NCI-H82 treated with DMSO at 0.1 percent for 48 hours (cell line): ENCODE data around the gene CNTNAP2.

Experiments used
- DNase-seq: peaks from one replicate; lab custom pipeline; 2025; ENCODE audit not compliant: unreplicated experiment; lab: John Stamatoyannopoulos, UW

CNTNAP2 gene

DNA sequence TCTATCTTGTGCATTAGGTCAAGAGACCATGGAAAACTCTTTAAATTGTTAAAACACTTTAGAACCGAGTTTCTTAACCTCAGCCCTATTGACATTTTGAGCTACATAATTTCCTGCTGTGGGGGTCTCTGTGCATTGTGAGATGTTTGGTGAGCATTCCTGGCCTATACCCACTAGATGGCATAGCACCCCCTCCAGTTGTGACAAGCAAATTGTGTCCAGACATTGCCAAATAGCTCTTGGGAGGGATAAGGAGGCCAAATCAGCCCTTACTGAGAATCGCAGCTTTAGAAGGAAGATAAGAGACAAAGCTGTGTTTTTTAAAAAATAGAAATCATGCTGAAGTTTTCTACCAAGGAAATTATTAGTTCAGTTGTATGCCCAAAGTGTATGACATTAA is 1315.5 kb downstream of the CNTNAP2 start:
- DNase-seq: peak; percentile 46

- no peak for DNase-seq
Observed at GRCh38 chr7:147432576-147432975, 1316.0 kb downstream of the CNTNAP2 start.

GRCh38 chr7:147436718-147437117 is 1320.1 kb downstream of the CNTNAP2 start:
- DNase-seq: peak; percentile 66

GRCh38 chr7:147438216-147438615 is 1321.6 kb downstream of the CNTNAP2 start:
- DNase-seq: no peak

GRCh38 chr7:147443942-147444341 is 1327.3 kb downstream of the CNTNAP2 start:
- no peak for DNase-seq

DNA sequence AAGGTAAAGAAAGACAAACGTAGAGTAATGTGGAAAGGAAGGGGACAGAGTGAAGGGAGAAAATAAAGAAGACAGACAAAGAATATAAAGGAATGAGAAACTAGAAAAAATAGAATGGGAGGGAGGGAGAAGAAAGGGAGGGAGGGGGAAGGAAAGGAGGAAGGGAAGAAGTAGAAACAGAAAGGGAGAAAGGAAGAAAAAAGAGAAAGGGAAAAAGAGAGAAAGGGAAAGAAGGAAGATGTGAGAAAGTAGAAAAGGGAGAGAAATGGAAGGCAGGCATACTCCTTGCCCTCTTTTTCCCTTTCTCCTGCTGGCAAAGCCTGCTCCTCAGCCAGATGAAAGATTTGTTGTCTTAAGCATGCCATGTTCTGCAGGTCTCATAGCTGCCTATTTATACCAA is 1336.2 kb downstream of the CNTNAP2 start:
- no peak for DNase-seq

DNA sequence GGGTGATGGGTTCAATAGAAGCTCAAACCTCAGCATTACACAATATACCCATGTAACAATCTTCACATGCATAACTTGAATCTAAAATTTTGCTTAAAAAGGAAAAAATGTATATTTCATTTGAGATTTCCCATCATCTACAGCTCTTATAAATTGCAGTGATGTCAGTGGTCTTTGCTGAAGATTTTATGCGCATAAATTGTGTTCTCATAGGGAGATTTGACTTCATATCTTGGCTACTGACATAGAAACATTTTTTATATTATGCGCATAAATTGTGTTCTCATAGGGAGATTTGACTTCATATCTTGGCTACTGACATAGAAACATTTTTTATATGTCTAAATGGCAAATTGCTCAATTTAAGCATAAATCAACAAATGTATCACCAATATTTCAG is 1348.6 kb downstream of the CNTNAP2 start:
- no peak for DNase-seq

GRCh38 chr7:147472556-147472955 is 1356.0 kb downstream of the CNTNAP2 start:
- DNase-seq: no peak

DNA sequence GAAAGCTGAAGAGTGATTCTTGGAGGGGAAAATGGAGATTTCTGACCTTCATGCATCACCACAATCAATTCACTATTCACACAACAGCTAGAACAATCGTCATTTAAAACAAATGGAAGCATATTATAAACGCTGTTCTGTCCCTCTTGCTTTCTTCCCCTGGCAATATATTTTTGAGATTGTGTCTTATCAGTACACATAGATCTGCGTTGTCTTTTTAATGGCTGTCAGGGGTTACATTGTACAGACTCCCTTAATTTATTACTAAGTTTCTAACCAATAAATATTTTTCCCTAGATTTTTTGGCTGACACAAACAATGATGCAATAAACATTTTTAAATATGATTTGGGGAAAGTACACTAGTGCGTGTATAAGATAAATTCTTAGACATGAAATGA is 1358.3 kb downstream of the CNTNAP2 start:
- DNase-seq: no peak

DNA sequence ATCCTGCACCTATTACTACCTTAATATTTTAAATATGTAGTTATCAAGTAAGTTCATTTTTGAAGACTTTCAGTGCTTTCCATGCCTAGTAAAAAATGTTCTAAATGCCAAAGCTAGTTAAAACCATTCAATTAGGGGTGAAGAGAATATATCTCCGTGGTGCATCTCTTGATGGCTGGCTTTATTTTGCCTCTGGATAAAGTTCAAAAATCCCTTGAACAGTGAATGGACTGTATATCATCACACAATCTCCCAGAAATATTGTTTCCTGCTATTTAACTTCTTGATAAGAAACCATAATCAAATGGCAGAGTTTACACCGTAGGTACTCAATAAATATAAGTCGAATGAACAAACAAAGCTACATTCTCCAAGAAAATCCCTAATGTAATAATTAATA is 1360.9 kb downstream of the CNTNAP2 start:
- DNase-seq: no peak

DNA sequence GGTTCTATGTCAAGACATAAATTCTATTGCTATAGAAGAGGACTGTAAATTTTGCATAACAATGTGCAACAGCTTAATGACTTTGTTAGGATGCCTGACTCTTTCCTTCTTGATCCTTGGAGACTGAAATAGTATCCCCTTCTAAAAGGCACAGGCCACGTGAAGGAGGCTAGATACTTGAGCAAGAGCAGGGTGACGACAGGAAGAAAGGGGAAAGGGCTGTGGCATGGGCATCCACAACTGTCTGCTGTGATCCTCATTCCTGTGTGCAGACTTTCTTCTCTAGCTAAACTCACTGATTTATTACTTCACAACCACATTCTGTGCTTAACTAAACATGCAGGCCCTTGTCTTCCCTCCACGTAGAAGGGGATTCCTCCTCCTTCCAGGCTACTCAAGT is 1362.2 kb downstream of the CNTNAP2 start:
- DNase-seq: no peak

- no peak for DNase-seq
Observed at GRCh38 chr7:147483634-147484292, 1367.2 kb downstream of the CNTNAP2 start.

- peak; percentile 97 for DNase-seq
Observed at GRCh38 chr7:147485660-147486210, 1369.1 kb downstream of the CNTNAP2 start.

DNA sequence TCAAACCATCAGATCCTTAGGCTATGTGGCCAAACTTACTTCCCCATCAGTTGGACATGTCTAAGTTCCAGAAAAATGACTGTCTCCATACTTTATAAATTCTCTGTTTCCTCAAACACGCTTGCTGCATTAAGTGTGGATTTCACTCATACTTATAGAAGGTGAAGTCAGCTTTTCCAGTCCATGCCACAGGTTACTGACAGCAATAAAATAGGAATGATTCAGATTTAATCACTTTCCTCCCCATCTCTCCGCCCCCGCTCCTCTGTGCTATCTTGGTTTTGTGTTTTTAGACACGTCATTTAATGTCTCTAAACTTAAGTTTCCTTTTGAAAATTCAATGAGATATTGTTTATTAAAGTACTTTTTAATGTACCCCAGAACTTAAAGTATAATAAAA is 1376.0 kb downstream of the CNTNAP2 start:
- DNase-seq: no peak

DNA sequence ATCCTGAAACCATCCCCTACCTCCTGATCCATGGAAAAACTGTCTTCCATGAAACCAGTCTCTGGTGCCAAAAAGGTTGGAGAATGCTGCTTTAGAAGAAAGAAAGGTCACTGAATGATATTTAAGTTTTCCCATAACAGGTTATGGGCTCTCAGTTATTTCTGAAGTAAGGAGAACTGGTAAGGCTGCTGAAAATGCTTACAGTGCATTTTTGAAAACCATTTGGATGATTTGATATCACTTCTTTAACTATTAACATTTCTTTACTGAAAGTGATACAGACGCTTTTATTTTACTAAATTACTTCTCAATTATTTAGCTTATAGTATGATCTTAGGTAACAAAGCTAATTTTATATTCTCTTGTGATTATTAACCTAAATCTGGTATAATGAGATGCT is 1379.6 kb downstream of the CNTNAP2 start:
- no peak for DNase-seq

GRCh38 chr7:147497246-147497645 is 1380.6 kb downstream of the CNTNAP2 start:
- DNase-seq: no peak

DNA sequence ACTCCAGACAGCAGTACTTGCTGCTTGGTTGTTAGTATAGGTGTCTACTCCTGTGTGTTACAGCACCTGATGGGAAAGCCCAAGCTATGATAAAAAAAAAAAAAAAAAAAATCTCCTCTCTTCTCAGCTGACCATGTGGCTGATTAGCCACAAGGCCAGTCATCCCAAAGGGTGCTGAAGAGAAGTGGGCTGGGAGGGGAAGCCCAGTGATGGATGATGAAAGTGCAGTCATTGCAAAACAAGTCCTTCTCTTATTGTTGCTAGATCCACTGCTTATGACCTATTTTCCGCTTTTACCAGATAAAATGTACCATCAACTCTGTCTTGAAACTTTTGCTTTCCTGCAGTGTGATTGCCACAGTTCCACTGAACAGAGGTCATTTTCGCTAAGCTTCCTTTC is 1381.5 kb downstream of the CNTNAP2 start:
- no peak for DNase-seq

DNA sequence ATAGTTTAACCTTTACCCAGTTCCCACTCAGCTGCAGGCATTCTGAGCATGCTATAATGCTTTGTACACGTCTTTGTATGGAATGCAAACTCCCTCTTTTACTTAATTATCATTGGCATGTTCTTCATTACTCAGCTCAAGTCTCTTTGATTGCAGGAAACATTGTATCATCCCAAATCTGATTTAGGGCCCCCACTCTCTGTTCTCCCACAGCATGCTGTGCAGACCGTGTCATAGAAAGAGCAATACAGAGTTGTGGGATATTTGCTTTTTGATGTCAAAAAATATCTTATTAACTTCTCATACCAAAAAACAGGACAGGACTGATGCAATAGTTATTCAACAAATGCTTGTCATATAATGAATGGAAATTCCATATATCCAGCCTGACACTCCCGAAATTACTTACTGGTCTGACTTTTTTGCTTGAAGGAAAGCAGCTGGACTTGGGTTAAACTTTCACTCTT is 1392.5 kb downstream of the CNTNAP2 start:
- DNase-seq: no peak

GRCh38 chr7:147509541-147510200 is 1393.1 kb downstream of the CNTNAP2 start:
- DNase-seq: no peak

DNA sequence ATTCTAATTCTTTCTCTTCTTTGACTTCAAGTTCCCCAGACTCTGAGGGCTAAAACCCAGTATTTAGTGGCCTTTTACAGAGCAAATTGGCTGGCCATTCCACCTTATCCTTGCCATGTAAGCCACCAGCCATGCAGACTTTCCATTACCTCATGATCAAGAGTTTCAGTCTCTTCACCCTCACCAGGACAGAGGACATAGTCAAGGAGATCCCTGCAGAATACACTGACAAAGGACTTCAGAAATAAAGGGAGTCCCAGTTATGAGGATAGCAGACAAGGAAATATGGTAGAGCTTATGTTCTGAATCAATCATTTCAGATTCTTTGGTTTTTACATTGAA is 1393.6 kb downstream of the CNTNAP2 start:
- no peak for DNase-seq

- DNase-seq: no peak
Observed at GRCh38 chr7:147510923-147511322, 1394.3 kb downstream of the CNTNAP2 start.

DNA sequence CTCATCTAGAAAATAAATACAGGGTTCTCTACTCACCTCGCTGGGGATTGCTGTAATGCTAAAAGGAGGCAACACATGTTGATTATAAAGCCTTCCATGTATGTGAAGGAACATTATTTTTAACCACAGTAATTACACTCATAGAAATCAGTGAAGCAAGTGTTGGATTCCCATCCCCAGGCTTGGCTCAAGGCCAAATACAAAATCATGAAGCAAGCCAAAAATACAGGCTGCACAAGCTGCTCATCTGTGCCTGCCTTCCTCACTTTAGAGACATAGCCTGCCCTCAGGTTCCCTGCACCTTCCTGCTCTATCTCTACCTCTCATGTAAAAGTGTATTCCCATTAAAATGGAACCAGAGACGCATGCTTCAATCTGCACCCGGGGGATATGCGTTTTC is 1396.8 kb downstream of the CNTNAP2 start:
- DNase-seq: no peak

GRCh38 chr7:147516391-147516790 is 1399.8 kb downstream of the CNTNAP2 start:
- no peak for DNase-seq
